ENCODE results near the gene DCST1.
A peak's percentile ranks its signal among the peaks of the same experiment; 100 is the strongest.

DCST1 gene

GRCh38 chr1:155002464-155003226, 31.0 kb upstream of the DCST1 start, which contains the start of gene ZBTB7B:
Gene ZBTB7B (plus strand): TSS chr1:155002802. CDS start chr1:155014661, 11,859 bp downstream.
- no peak for TF ChIP-seq CTCF (IDR thresholded peaks at IDR 0.05)
- no peak for TF ChIP-seq ZFX (IDR thresholded peaks at IDR 0.05; ENCODE audit: borderline replicate concordance)

GRCh38 chr1:155003227-155003765, 30.3 kb upstream of the DCST1 start:
- no peak for TF ChIP-seq CTCF (IDR thresholded peaks at IDR 0.05)
- no peak for TF ChIP-seq ZFX (IDR thresholded peaks at IDR 0.05; ENCODE audit: borderline replicate concordance)
- peak overlapping the region; percentile 98 for H3K27ac ChIP-seq

More at GRCh38 chr1:155002464-155003226, 31.0 kb upstream of the DCST1 start, which contains the start of gene ZBTB7B:
- H3K27ac ChIP-seq: peak within 1 kb of the TSS; percentile 98

GRCh38 chr1:155003766-155004351, 29.8 kb upstream of the DCST1 start:
- H3K27ac ChIP-seq: peak overlapping the region; percentile 98
- TF ChIP-seq CTCF (IDR thresholded peaks at IDR 0.05) (no peak), ZFX (IDR thresholded peaks at IDR 0.05; ENCODE audit: borderline replicate concordance) (no peak)

GRCh38 chr1:155004352-155005075, 29.1 kb upstream of the DCST1 start:
- peak overlapping the region; percentile 98 for H3K27ac ChIP-seq

GRCh38 chr1:155005076-155006011, 28.3 kb upstream of the DCST1 start:
- no peak for TF ChIP-seq CTCF (IDR thresholded peaks at IDR 0.05)
- H3K27ac ChIP-seq: peak overlapping the region; percentile 98

More at GRCh38 chr1:155004352-155005075, 29.1 kb upstream of the DCST1 start:
- TF ChIP-seq ZFX (IDR thresholded peaks at IDR 0.05; ENCODE audit: borderline replicate concordance) (no peak), CTCF (IDR thresholded peaks at IDR 0.05) (no peak)

- TF ChIP-seq ZFX (IDR thresholded peaks at IDR 0.05; ENCODE audit: borderline replicate concordance) (no peak), CTCF (IDR thresholded peaks at IDR 0.05) (no peak)
- peak overlapping the region; percentile 98 for H3K27ac ChIP-seq
These were observed 27.0 kb upstream of the DCST1 start for GRCh38 chr1:155006601-155007101.
